T-helper 2 cell treated with Interferon-gamma antibody and Interleukin-4, amounts not matched to agents 5 μg/mL and 100 μg/mL, for 36 hours (primary cell): ENCODE measurements around the gene CTNNA2.

Source experiments
- DNase-seq: peaks from one replicate; pipeline ENCODE4 v3.0.0; 2021; ENCODE audit warnings: low spot score
- H3K27ac Mint-ChIP-seq: one replicate; pipeline ENCODE4 v1.8.0; 2021; ENCODE audit warnings: mild to moderate bottlenecking, mixed read lengths
- H3K27me3 Mint-ChIP-seq: one replicate; pipeline ENCODE4 v1.8.0; 2021; ENCODE audit warnings: low read depth, mixed read lengths
- H3K36me3 Mint-ChIP-seq: one replicate; pipeline ENCODE4 v1.8.0; 2021; ENCODE audit warnings: low read depth, mixed read lengths
- H3K4me1 Mint-ChIP-seq: one replicate; pipeline ENCODE4 v1.8.0; 2021; ENCODE audit warnings: low read depth, mixed read lengths
- H3K4me3 Mint-ChIP-seq: one replicate; pipeline ENCODE4 v1.8.0; 2022; ENCODE audit warnings: mild to moderate bottlenecking, moderate library complexity, mixed read lengths
- H3K9me3 Mint-ChIP-seq: one replicate; pipeline ENCODE4 v1.8.0; 2021; ENCODE audit warnings: mixed read lengths

CTNNA2 gene

DNA sequence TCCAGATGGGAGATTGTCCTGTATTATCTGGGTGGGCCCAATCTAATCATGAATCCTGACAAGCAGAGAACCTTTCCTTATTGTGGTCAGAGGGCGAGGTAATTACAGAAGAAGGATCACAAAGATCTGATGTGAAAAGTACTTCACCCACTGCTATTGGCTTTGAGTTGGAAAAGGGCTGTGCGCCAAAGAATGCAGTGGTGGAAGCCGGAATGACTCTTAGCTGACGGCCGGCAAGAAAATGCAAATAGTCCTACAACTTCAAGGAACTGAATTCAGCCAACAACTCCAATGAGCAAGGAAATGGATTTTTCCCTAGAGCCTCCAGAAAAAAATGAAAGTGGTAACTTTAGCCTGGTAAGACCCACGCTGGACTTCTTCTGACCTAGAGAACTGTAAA is 67.3 kb downstream of the CTNNA2 start:
- DNase-seq: no peak
- Mint-ChIP-seq H3K27me3 (no peaks in the 10 kb centered on the region), H3K27ac (no peak overlapping the region), H3K4me1 (no peaks in the 10 kb centered on the region), H3K4me3 (no peak overlapping the region), H3K9me3 (peaks cover 16% of the 10 kb centered on the region), H3K36me3 (no peaks in the 10 kb centered on the region)

DNA sequence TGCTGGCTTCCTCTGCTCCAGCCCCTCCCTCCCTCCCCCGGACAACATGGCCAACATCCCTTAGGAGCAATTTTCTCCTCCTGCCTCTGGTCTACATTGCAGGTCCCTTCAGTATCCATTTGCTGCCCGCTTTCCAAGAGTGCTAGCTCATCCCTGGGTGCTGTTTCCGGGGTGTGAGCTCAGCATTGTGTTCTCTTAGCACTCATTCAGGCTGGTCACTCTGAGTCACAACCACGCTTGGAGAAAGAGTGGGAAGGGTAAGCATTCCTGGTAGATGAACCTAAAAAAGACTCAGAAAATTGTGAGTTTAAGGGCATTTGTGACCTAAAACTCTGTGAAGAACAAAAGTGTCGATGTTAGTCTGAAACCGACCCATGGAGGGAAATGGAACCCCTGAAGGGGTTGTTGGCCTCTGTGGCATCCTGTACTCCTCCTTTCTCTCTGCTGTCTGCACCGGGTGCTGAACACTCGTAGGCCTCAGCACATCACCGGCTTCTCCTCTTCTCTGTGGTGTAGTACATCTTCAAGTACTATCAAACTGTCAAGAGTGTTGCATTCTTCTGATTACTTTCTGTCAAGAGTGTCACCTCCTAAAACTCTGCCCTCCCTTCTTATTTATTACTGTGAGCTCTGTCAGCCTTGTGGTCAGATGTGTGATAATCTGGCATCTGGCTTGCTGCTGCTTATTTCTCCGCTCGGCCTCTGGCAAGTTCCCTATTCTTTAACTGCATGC is 73.0 kb downstream of the CTNNA2 start:
- H3K9me3 Mint-ChIP-seq: peaks cover 33% of the 10 kb centered on the region
- no peak for DNase-seq
- no peaks in the 10 kb centered on the region for H3K27me3 Mint-ChIP-seq
- no peaks in the 10 kb centered on the region for H3K36me3 Mint-ChIP-seq
- no peaks in the 10 kb centered on the region for H3K4me1 Mint-ChIP-seq
- H3K27ac Mint-ChIP-seq: no peak overlapping the region
- no peak overlapping the region for H3K4me3 Mint-ChIP-seq

DNA sequence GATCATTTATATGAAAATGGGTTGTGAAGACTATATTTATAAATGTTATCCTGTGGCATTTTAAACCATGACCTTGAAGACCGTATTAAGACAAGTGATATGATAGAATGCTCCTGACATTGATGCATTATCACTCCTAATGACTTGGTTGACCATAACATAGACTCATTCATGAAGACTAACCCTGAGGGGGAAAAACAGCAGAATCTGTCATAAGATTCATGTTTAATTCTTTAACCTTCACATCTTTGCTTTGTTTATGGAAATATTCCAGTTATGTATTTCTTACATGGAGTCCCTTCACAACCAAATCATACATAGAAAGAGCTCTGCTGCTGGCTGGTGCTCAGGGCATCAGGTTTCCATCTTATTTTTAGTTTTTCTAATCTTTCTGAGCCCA is 78.4 kb downstream of the CTNNA2 start:
- H3K4me3 Mint-ChIP-seq: no peak overlapping the region
- H3K36me3 Mint-ChIP-seq: no peaks in the 10 kb centered on the region
- no peaks in the 10 kb centered on the region for H3K27me3 Mint-ChIP-seq
- H3K27ac Mint-ChIP-seq: no peak overlapping the region
- no peaks in the 10 kb centered on the region for H3K4me1 Mint-ChIP-seq
- H3K9me3 Mint-ChIP-seq: peaks cover 28% of the 10 kb centered on the region
- DNase-seq: no peak

DNA sequence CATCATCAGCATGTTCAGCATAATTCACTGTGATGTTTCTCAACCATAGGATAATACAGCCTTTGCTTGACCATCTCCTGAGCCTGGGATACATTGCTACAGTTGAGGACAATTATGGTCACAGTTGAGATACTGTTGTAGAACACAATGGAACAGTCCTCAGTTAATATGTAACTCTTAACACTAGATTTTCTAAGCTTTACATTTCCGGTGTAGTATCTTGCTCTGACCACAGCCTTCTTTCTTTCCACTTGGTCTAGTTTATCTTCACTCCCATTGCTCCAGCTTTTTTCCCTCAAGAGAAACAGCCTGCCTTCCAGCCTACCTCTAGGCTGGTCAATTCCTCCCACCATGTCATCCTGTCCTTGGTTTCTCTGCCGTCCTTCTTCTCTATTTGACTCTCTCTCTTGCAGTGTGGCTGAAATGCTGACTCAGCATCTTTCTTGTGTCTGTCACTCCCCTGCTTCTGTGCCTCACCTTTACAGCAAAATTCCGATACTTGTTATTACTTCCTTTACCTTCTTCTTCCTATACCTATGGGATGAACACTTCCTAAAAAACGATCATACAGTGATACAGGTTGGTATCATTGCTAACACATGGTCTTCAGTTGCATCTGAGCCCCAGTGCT is 80.5 kb downstream of the CTNNA2 start:
- no peak for DNase-seq
- H3K27me3 Mint-ChIP-seq: no peaks in the 10 kb centered on the region
- H3K4me1 Mint-ChIP-seq: no peaks in the 10 kb centered on the region
- no peak overlapping the region for H3K27ac Mint-ChIP-seq
- H3K9me3 Mint-ChIP-seq: peaks cover 27% of the 10 kb centered on the region
- H3K36me3 Mint-ChIP-seq: no peaks in the 10 kb centered on the region
- no peak overlapping the region for H3K4me3 Mint-ChIP-seq

DNA sequence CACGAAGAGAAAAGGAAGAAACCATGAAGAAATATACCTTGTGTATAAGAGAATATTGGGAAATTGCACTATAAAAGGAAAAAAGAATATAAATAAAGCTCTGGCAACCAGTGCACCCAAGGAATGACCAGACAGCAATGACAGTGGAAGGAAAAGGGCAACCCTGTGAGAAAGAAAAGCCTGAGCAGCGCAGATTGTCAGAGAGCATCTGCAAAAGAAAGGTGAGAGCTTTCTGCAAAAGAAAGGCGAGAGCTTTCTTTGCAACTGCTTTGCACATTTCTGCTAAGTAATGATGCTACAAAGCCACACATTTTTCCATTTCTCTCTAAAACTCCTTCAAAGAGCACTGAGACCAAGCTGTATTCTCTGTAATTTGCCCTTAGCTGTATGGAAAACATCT is 83.6 kb downstream of the CTNNA2 start:
- Mint-ChIP-seq H3K27me3 (no peaks in the 10 kb centered on the region), H3K4me3 (no peak overlapping the region), H3K27ac (no peak overlapping the region), H3K4me1 (no peaks in the 10 kb centered on the region), H3K36me3 (no peaks in the 10 kb centered on the region), H3K9me3 (peaks cover 29% of the 10 kb centered on the region)
- no peak for DNase-seq

DNA sequence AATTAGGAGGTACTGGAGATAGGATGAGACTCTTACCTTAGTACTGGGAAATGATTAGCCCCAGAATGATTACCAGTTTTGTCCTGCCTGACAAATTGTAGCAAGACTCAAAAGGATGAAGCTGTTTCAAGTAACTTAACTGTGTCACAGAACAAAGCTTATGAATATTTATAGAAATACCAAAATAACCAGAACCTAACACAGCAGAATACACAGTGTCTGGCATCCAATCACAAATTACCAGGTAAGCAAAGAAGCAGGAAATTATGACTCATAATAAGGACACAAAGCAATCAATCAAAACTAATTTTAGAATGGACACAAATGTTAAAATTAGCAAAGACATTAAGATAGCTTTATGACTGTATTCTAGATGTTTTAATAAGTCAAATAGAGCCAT is 91.9 kb downstream of the CTNNA2 start:
- H3K36me3 Mint-ChIP-seq: no peaks in the 10 kb centered on the region
- no peak overlapping the region for H3K27ac Mint-ChIP-seq
- H3K9me3 Mint-ChIP-seq: peaks cover 33% of the 10 kb centered on the region
- H3K4me3 Mint-ChIP-seq: no peak overlapping the region
- no peaks in the 10 kb centered on the region for H3K4me1 Mint-ChIP-seq
- no peaks in the 10 kb centered on the region for H3K27me3 Mint-ChIP-seq
- DNase-seq: no peak

GRCh38 chr2:79611448-79612016 is 98.7 kb downstream of the CTNNA2 start:
- no peak overlapping the region for H3K4me3 Mint-ChIP-seq
- H3K36me3 Mint-ChIP-seq: no peaks in the 10 kb centered on the region
- DNase-seq: no peak
- no peaks in the 10 kb centered on the region for H3K4me1 Mint-ChIP-seq
- peaks cover 17% of the 10 kb centered on the region for H3K9me3 Mint-ChIP-seq
- H3K27me3 Mint-ChIP-seq: no peaks in the 10 kb centered on the region
- H3K27ac Mint-ChIP-seq: no peak overlapping the region

DNA sequence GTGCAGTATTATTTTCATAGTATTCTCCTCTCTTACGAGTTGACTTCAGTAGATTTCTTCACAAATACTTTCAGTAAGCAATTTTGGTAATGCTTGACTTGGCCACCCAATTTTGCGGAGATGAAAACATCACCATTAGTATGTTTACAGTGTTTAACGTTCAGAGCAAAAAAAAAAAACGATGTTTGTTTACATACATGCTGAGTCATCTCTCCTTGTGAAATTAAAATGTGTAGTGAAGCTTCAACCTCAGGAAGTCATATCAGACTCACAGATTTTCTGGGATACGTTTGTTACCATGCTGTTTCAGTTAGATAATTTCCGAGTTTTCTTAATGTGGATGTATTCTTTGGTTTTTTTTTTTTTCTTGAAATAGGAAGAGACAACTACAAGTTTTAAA is 100.1 kb downstream of the CTNNA2 start:
- Mint-ChIP-seq H3K4me1 (no peaks in the 10 kb centered on the region), H3K9me3 (peaks cover 26% of the 10 kb centered on the region), H3K4me3 (no peak overlapping the region), H3K27me3 (no peaks in the 10 kb centered on the region), H3K27ac (no peak overlapping the region), H3K36me3 (no peaks in the 10 kb centered on the region)
- no peak for DNase-seq

GRCh38 chr2:79619442-79619841 is 106.6 kb downstream of the CTNNA2 start:
- no peak overlapping the region for H3K27ac Mint-ChIP-seq
- peaks cover 36% of the 10 kb centered on the region for H3K9me3 Mint-ChIP-seq
- DNase-seq: no peak
- H3K4me3 Mint-ChIP-seq: no peak overlapping the region
- no peaks in the 10 kb centered on the region for H3K36me3 Mint-ChIP-seq
- no peaks in the 10 kb centered on the region for H3K4me1 Mint-ChIP-seq
- H3K27me3 Mint-ChIP-seq: no peaks in the 10 kb centered on the region

GRCh38 chr2:79619976-79620375 is 107.1 kb downstream of the CTNNA2 start:
- Mint-ChIP-seq H3K27me3 (no peaks in the 10 kb centered on the region), H3K9me3 (peaks cover 41% of the 10 kb centered on the region), H3K36me3 (no peaks in the 10 kb centered on the region), H3K4me3 (no peak overlapping the region), H3K27ac (no peak overlapping the region), H3K4me1 (no peaks in the 10 kb centered on the region)
- DNase-seq: no peak

DNA sequence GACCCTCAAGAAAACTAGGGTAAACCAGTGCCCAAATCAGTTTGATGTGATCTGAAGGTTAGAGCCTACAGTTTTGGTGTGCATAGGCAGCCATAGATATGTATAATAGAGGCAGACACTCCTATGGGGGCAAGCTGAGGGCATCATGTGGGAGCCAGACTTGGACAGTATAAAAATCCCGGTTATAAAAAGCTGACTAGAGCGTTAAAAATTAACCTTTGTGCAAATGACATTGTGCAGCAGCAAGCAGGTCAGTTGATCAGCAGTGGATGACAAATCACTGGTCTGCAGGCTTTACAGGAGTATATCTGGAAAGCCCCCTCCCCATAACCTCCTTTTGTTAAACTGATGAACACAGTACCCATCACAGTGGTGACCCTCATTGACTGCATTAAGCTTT is 107.8 kb downstream of the CTNNA2 start:
- no peaks in the 10 kb centered on the region for H3K36me3 Mint-ChIP-seq
- H3K9me3 Mint-ChIP-seq: peaks cover 47% of the 10 kb centered on the region
- DNase-seq: no peak
- H3K27me3 Mint-ChIP-seq: no peaks in the 10 kb centered on the region
- H3K27ac Mint-ChIP-seq: no peak overlapping the region
- H3K4me1 Mint-ChIP-seq: no peaks in the 10 kb centered on the region
- no peak overlapping the region for H3K4me3 Mint-ChIP-seq

- no peaks in the 10 kb centered on the region for H3K4me1 Mint-ChIP-seq
These were observed 108.4 kb downstream of the CTNNA2 start for GRCh38 chr2:79621252-79621651.

DNA sequence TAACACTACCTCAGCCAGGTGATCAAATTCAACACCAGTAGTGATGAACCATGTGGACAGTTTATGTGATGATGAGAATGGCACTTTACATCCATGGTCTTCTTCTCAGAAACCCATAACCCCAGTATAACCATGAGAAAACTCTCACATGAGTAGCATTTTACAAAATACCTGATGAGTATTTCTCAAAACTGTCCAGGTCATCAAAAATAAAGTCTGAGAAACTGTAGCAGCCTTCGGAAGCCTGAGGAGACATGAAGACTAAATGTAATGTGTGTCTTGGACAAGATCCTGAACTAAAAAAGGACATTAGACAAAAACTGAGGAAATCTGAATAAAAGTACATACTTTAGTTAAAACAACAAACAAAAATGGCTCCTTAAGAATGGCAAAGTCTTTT is 108.9 kb downstream of the CTNNA2 start:
- Mint-ChIP-seq H3K27me3 (no peaks in the 10 kb centered on the region), H3K9me3 (peaks cover 44% of the 10 kb centered on the region), H3K27ac (no peak overlapping the region), H3K4me3 (no peak overlapping the region), H3K4me1 (no peaks in the 10 kb centered on the region), H3K36me3 (no peaks in the 10 kb centered on the region)
- DNase-seq: no peak

More at GRCh38 chr2:79621252-79621651, 108.4 kb downstream of the CTNNA2 start:
- Mint-ChIP-seq H3K36me3 (no peaks in the 10 kb centered on the region), H3K27ac (no peak overlapping the region), H3K4me3 (no peak overlapping the region), H3K9me3 (peaks cover 44% of the 10 kb centered on the region), H3K27me3 (no peaks in the 10 kb centered on the region)
- no peak for DNase-seq

- H3K27me3 Mint-ChIP-seq: no peaks in the 10 kb centered on the region
- no peaks in the 10 kb centered on the region for H3K36me3 Mint-ChIP-seq
- H3K4me3 Mint-ChIP-seq: no peak overlapping the region
- no peak for DNase-seq
- peaks cover 43% of the 10 kb centered on the region for H3K9me3 Mint-ChIP-seq
- no peaks in the 10 kb centered on the region for H3K4me1 Mint-ChIP-seq
- H3K27ac Mint-ChIP-seq: no peak overlapping the region
These were observed 109.7 kb downstream of the CTNNA2 start for GRCh38 chr2:79622508-79622907.
